Measurements from ENCODE around the gene NPAS2.

DNA sequence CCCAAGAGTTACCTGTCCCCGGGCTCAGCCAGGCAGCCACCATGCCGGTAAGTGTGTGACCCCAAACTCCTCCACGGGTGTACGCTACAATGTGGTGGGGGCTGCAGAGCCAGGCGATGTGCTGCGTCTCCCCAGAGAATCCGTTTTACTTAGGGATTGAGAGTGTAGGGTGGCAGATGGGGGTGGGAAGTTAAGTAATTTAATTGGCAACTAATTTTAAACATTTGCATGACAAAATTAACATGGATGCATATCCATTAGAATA, 155.5 kb downstream of the NPAS2 start:
- no peak for TF ChIP-seq EZH2 (IDR thresholded peaks at IDR 0.05)
- TF ChIP-seq, protein P1, sequence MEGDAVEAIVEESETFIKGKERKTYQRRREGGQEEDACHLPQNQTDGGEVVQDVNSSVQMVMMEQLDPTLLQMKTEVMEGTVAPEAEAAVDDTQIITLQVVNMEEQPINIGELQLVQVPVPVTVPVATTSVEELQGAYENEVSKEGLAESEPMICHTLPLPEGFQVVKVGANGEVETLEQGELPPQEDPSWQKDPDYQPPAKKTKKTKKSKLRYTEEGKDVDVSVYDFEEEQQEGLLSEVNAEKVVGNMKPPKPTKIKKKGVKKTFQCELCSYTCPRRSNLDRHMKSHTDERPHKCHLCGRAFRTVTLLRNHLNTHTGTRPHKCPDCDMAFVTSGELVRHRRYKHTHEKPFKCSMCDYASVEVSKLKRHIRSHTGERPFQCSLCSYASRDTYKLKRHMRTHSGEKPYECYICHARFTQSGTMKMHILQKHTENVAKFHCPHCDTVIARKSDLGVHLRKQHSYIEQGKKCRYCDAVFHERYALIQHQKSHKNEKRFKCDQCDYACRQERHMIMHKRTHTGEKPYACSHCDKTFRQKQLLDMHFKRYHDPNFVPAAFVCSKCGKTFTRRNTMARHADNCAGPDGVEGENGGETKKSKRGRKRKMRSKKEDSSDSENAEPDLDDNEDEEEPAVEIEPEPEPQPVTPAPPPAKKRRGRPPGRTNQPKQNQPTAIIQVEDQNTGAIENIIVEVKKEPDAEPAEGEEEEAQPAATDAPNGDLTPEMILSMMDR (IDR thresholded peaks at IDR 0.05), result no peak
